Activated CD8-positive, alpha-beta T cell treated with anti-CD3 and anti-CD28 coated beads for 36 hours (primary cell): ENCODE results near the gene NLGN4Y. TPM values are rescaled to one million over a fixed set of nuclear protein-coding genes. Genes with fewer than 3 reads are reported as not detected.

Experiments used
- ATAC-seq: fragments of 200-7000 bp; cut with Tn5 transposase; one replicate; pipeline ENCODE4 v1.10.0; 2021; ENCODE audit warnings: mild to moderate bottlenecking, moderate library complexity
- CTCF ChIA-PET: fragments of 350-600 bp; sonication (Branson Sonifier 250); formaldehyde crosslinking; loops from one replicate; lab custom pipeline; 2021; ENCODE audit warnings: antibody characterized with exemption; lab: Charles Lee
- POLR2A ChIA-PET: fragments of 350-600 bp; sonication (Branson Sonifier 250); formaldehyde crosslinking; loops from one replicate; lab custom pipeline; 2021; ENCODE audit warnings: antibody characterized with exemption; lab: Charles Lee
- DNase-seq: peaks from one replicate; pipeline ENCODE4 v3.0.0-alpha.2; 2020
- H3K27ac Mint-ChIP-seq: one replicate; pipeline ENCODE4 v1.8.0; 2021; ENCODE audit warnings: mild to moderate bottlenecking, mixed read lengths
- H3K27me3 Mint-ChIP-seq: one replicate; pipeline ENCODE4 v1.8.0; 2021; ENCODE audit warnings: mixed read lengths
- H3K36me3 Mint-ChIP-seq: one replicate; pipeline ENCODE4 v1.8.0; 2021; ENCODE audit warnings: low read depth, mixed read lengths
- H3K4me1 Mint-ChIP-seq: one replicate; pipeline ENCODE4 v1.8.0; 2021; ENCODE audit warnings: low read depth, mixed read lengths
- H3K4me3 Mint-ChIP-seq: one replicate; pipeline ENCODE4 v1.8.0; 2021; ENCODE audit warnings: mild to moderate bottlenecking, moderate library complexity, mixed read lengths
- H3K9me3 Mint-ChIP-seq: one replicate; pipeline ENCODE4 v1.8.0; 2021; ENCODE audit warnings: mixed read lengths
- CTCF ChIP-seq: fragments of 200-600 bp; IDR thresholded peaks from one replicate; pipeline ENCODE4 v1.8.0; 2022; ENCODE audit warnings: antibody characterized with exemption, mild to moderate bottlenecking
- intact Hi-C: fragments of 100-400 bp; cut with micrococcal nuclease; formaldehyde crosslinking; loops from one replicate; pipeline ENCODE4 v1.10.0; 2022
- total RNA-seq, 2 experiments: library from RNA; stranded (reverse); gene quantifications; one replicate each; pipeline ENCODE4 v1.2.3, GENCODE V29; 2021

NLGN4Y gene
- total RNA-seq, result under 1 TPM; 0.22 to 0.25 TPM

- Mint-ChIP-seq H3K36me3 (no peaks in the 10 kb centered on the region), H3K27me3 (peaks cover 30% of the 10 kb centered on the region), H3K27ac (no peak within 1 kb of the TSS), H3K4me3 (peak within 1 kb of the TSS; percentile 59), H3K9me3 (no peaks in the 10 kb centered on the region), H3K4me1 (peaks cover 3% of the 10 kb centered on the region)
- ATAC-seq (no peak), DNase-seq (no peak)
- ChIA-PET POLR2A (no interaction called here), CTCF (no interaction called here)
- TF ChIP-seq CTCF, result no peak
- intact Hi-C loops, result no loop called here
Measured at GRCh38 chrY:14524272-14525231, at the start of gene NLGN4Y. TSS of gene NLGN4Y (plus strand) at chrY:14524529. CDS start at chrY:14622120, 97,591 bp downstream.

GRCh38 chrY:14485935-14486334 lies 38.4 kb upstream of the NLGN4Y start:
- ATAC-seq, result no peak
- ChIA-PET POLR2A (interaction anchor here (1.1 kb wide), 1 partner anchor 19 kb away, joined by 3 read pairs; no protein-coding TSS in a partner anchor), CTCF (no interaction called here)
- H3K27ac Mint-ChIP-seq, result no peak overlapping the region
- H3K36me3 Mint-ChIP-seq, result no peaks in the 10 kb centered on the region
- no peak overlapping the region for H3K4me3 Mint-ChIP-seq
- H3K4me1 Mint-ChIP-seq, result no peaks in the 10 kb centered on the region
- no peak for DNase-seq
- TF ChIP-seq CTCF, result no peak
- H3K9me3 Mint-ChIP-seq, result no peaks in the 10 kb centered on the region
- intact Hi-C loops, result no loop called here
- H3K27me3 Mint-ChIP-seq, result no peaks in the 10 kb centered on the region

GRCh38 chrY:14490226-14490625 lies 34.1 kb upstream of the NLGN4Y start:
- ChIA-PET POLR2A (no interaction called here), CTCF (no interaction called here)
- no peak for DNase-seq
- Mint-ChIP-seq H3K27me3 (no peaks in the 10 kb centered on the region), H3K4me3 (no peak overlapping the region), H3K4me1 (no peaks in the 10 kb centered on the region), H3K27ac (no peak overlapping the region), H3K9me3 (no peaks in the 10 kb centered on the region), H3K36me3 (no peaks in the 10 kb centered on the region)
- no peak for ATAC-seq
- TF ChIP-seq CTCF, result no peak
- intact Hi-C loops, result no loop called here

GRCh38 chrY:14498071-14498470 lies 26.3 kb upstream of the NLGN4Y start:
- ATAC-seq (no peak), DNase-seq (no peak)
- H3K36me3 Mint-ChIP-seq, result no peaks in the 10 kb centered on the region
- H3K27me3 Mint-ChIP-seq, result no peaks in the 10 kb centered on the region
- CTCF ChIA-PET, result no interaction called here
- H3K4me3 Mint-ChIP-seq, result no peak overlapping the region
- intact Hi-C loops, result no loop called here
- TF ChIP-seq CTCF, result no peak
- H3K27ac Mint-ChIP-seq, result no peak overlapping the region
- H3K4me1 Mint-ChIP-seq, result no peaks in the 10 kb centered on the region
- no peaks in the 10 kb centered on the region for H3K9me3 Mint-ChIP-seq
- POLR2A ChIA-PET, result no interaction called here

- DNase-seq (no peak), ATAC-seq (no peak)
- CTCF ChIA-PET, result no interaction called here
- Mint-ChIP-seq H3K4me1 (no peaks in the 10 kb centered on the region), H3K27me3 (no peaks in the 10 kb centered on the region), H3K27ac (no peak overlapping the region), H3K4me3 (no peak overlapping the region), H3K9me3 (no peaks in the 10 kb centered on the region), H3K36me3 (no peaks in the 10 kb centered on the region)
- POLR2A ChIA-PET, result no interaction called here
- intact Hi-C loops, result no loop called here
- TF ChIP-seq CTCF, result no peak
Measured at GRCh38 chrY:14504592-14504991, 19.7 kb upstream of the NLGN4Y start.
